Stimulated activated CD8-positive, alpha-beta memory T cell treated with anti-CD3 and anti-CD28 coated beads, Interleukin-12 subunit alpha, Interleukin-12 subunit beta, amount 100 ng/mL, for 1 hour (primary cell): Measurements from ENCODE around the gene AKAP8L.

Source experiments
- DNase-seq: peaks from one replicate; pipeline ENCODE4 v3.0.0-alpha.2; 2020; ENCODE audit warnings: low read depth

Gene AKAP8L

DNA sequence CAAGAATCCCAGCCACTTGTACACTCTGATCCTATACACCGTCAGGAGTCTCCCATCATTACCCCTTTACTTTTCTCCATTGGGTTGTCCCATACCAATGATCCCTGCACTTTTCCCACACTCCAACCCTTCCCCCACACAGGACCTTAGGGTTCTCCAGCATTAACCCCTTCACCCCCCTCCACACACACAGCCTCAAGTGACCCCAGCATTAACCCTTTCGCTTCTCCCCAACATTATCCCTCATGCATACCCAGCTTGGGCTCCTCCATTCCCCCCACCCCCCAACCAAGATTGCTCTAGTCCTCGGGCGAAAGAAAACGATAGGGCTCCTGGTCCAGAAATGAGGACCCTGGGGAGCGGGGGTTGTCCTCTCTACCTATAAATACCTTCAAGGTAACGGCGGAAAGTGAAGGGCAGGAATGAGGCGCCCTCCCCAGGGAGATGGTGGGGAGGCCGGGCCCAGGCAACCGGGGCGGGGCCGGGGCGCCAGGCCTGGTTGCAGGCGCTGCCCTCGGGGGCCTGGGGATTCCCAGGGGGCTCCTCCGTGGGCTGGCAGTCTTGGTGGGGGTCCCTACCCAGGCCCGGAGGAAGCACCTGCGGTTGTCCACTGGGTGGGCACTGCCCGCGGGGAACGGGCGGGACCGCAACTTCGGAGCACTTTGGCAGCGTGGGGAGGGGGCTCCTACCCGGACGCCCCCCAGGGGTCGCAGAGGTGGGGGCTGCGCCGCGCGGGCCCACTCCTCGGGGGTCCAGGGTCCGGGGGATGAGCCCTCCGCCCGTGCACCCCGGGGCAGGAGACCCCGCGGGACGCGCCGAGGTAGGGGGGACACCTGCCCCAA is 30.2 kb upstream of the AKAP8L start:
- no peak for DNase-seq

DNA sequence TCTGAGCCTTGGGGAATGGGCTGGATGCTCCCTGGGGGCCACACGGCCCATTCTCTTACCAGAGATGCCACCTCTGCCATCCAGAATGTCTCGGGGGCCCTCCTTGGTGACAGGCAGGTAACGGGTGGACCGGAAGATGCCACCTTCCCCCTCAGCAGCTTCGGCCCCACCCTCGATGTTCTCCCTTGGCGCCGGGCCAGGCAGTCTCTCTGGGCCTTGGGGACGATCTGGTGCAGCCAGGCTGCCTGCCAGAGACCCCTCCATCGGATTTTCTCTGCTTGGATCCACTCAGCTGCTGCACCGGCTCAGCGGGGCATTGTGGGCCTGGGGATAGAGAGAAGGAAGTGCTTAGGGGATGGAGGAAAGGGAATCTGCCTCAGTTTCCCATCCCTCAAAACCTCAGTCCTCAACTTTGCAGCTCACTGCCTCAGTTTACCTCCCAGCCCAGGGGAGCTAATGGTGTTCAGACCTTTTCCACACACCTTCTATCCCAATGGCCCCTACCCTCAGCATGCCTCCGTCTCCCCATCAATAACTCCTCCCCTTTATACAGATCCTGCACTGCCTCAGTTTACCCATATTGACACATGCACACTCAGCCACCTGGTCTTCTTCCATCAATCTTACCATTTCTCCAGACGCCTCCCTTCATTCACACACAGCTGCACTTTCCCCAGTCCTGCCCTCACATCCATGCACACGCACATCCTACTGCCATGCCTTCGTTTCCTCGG is 29.4 kb upstream of the AKAP8L start:
- DNase-seq: no peak

DNA sequence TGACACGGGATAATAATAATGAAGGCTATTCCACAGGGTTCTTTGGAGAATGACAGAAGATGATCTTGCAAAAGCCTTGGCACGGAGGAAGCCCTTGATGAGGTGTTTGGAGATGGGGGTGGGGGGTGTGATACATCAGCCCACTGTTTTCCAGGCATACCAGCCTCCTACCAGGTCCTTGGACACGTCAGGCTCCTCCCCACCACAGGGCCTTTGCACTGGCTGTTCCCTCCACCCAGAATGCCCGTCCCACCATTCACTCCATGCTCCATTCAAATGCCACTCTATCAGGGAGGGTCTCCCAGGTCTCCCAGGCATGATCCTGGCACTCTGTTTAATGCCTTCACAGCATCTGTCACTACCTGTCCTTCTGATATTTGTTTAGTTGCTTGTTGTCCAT is 28.3 kb upstream of the AKAP8L start:
- DNase-seq: no peak

DNA sequence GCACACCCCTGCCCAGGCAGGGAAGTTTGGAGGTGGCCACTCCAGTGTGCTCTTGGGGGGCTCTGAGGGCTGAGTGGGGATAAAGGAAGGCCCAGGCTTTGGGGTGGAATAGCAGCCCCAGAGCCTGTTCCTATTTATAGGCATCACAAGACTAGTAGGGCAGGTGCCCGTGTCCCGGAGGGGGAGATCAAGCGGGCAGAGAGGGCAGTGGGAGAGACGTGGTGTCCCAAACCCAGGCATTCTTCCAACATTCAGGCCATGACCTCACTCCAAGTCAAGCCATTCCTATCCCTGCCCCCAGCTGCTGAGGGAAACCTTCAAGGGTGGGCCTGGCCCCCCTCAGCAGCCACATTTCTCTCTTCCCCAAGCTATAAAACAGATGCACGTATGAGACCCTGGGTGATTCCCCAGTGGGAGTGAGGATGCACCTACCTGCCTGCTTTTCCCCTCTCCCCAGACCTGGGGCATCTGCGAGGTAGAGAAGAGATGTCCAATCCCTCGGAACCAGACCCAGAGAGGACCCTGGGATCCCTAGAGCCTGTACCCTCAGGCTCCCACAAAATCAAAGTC is 27.1 kb upstream of the AKAP8L start:
- DNase-seq: no peak

DNA sequence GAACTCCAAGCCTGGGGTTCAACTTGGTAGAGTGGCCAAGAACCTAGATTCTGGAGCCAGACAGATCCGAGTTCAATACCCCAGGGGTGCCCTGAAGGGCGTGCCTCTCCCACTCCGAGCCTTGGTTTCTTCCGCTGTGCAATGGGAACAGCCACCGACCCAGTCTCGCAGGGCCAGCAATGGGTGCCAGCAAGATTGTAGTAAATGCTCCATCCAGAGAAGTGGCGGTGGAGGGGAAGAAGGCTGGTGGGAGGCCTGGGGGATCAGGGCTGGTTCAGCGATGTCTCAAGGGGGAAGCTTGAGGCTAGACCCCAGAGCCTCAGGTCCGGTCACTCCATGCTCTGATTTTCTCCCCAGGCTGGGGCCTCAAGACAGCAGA is 26.4 kb upstream of the AKAP8L start:
- no peak for DNase-seq

- no peak for DNase-seq
Measured at GRCh38 chr19:15444505-15445226, 25.9 kb upstream of the AKAP8L start.

DNA sequence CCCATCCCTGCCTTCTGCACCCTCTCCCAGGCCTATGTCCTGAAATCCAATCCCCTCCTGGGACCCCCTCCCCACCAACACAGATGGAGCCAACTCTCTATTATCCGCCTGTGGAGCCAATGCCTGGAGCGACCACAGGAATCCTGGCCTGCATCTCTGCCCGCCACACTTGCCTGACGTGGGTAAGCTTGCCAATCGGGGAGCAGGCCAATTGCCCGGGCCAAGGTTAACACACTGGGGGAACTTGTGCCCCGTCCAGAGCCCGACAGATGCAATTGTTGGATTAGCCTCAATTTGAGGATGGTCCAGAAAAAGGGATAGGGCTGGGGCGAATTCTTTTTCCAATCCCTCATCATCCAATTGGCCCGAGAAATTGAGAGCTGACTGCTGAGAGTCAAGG is 25.1 kb upstream of the AKAP8L start:
- no peak for DNase-seq

GRCh38 chr19:15443325-15443724 is 24.5 kb upstream of the AKAP8L start:
- no peak for DNase-seq

- no peak for DNase-seq
Measured at GRCh38 chr19:15442142-15442920, 23.5 kb upstream of the AKAP8L start.

DNA sequence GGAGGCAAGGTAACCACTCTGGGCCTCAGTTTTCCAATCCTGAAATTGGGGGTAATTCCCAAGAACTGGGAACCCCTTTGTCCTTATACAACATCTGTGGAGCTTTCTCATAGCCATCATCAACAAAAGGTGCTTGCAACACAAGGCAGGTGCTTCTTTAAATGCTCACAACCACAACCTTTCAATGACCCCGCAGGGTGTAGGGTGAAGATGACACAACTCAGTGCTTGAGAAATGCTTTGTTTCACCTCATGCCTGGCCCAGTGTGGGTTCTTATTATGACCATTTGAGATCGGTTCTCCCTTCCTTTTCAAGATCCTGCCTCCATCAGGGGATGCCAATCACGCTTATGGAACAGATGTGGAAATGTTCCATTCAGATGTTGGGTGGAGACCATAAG is 22.5 kb upstream of the AKAP8L start:
- no peak for DNase-seq

DNA sequence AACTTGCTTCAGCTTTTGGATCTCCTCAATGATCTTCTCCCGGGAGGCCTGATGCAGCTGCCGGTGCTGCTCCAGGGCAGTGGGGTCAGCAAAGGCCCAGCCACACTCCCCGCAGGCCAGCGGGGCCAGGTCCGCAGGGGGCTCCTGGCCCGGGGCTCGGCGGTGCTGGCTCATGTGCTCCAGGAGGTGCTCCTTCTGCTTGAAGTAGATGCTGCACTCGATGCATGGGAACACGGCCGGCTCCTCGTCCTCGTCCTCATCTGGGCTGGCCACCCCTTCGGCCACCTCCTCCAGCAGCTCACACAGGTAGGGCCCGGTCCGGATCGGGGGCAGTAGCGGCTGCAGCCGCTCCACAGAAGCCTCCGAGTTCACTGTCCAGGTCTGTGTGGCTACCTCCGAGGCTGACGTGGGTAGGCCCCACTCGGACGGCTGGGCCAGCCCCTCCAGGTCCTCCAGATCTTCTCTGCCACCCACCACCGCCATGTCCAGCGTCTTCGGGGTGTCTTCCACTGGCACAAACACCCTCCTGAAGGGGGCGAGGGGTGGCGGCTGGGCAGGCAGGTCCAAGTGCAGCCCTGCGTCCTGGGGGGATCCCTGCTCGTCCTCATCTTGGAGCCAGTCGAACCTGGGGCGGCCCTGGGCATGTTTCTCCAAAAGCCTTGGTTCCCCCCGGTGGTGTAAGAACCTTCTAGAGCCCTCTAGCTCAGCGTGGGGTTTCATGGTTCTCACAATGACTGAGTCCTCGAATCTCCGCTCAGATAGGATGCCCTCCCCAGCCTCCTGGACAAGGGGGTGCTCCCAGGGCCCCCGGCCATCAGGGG is 21.2 kb upstream of the AKAP8L start:
- DNase-seq: no peak

- DNase-seq: no peak
Measured at GRCh38 chr19:15439078-15439799, 20.5 kb upstream of the AKAP8L start.

DNA sequence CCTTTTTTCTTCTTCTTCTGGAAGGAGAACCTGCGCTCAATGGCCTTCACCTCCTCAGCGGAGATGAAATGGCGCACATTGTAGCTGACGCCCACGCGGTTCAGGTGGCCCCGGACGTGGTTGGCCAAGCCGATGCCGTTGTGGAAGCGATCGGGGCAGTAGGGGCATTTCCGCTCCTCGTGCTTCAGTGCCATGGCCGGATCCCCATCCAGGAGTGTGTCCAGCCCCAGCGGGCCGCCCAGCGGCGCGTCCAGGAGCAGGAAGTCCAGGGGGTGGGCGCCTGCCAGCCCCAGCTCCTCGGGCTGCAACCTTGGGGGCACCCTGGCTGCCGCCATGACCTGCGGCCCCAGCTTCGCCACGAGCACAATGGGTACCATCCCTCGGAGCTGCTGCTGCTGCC is 19.8 kb upstream of the AKAP8L start:
- DNase-seq: no peak

DNA sequence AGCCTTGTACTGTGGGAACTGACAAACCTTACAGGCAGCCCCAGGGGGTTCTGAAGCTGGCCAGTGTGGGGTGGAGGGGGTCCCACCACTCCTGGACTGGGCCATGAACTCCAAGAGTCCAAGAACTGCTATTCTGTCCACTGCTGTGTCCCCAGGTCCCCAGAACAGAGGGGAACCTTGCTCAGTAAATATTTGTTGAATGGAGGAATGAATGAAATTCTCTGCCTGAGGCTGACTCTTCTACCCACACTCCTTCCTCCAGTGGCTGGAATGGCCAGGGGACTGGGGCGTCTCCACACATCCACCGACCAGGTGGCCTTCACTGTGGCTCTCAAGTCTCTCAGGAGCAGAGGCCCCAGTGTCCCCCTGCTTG is 19.3 kb upstream of the AKAP8L start:
- no peak for DNase-seq

- DNase-seq: no peak
Measured at GRCh38 chr19:15437355-15438123, 18.8 kb upstream of the AKAP8L start.

- no peak for DNase-seq
Measured at GRCh38 chr19:15436826-15437110, 18.0 kb upstream of the AKAP8L start.

GRCh38 chr19:15436012-15436825 is 17.4 kb upstream of the AKAP8L start:
- no peak for DNase-seq

- DNase-seq: no peak
Measured at GRCh38 chr19:15433519-15434069, 14.8 kb upstream of the AKAP8L start.
